LNCAP (cell line): Measurements from ENCODE around the gene COL13A1.

ENCODE experiments used
- CTCF ChIP-seq: fragments of 450-650 bp; IDR thresholded peaks from 2 replicates; pipeline ENCODE4 v1.5.1; 2017; ENCODE audit warnings: mild to moderate bottlenecking

COL13A1 gene

GRCh38 chr10:69953851-69954250 lies 152.1 kb downstream of the COL13A1 start:
- no peak for TF ChIP-seq CTCF

- no peak for TF ChIP-seq CTCF
Measured at GRCh38 chr10:69955211-69955805, 153.6 kb downstream of the COL13A1 start.

- TF ChIP-seq CTCF: no peak
Measured at GRCh38 chr10:69955897-69956740, 154.4 kb downstream of the COL13A1 start.

- no peak for TF ChIP-seq CTCF
Measured at GRCh38 chr10:69956741-69957230, 155.1 kb downstream of the COL13A1 start.

GRCh38 chr10:69957241-69957885 lies 155.7 kb downstream of the COL13A1 start:
- no peak for TF ChIP-seq CTCF

GRCh38 chr10:69957886-69958555 lies 156.3 kb downstream of the COL13A1 start:
- peak; percentile 89 for TF ChIP-seq CTCF

GRCh38 chr10:69958556-69958902 lies 156.8 kb downstream of the COL13A1 start:
- no peak; the same call in 1 of the 2 replicates for TF ChIP-seq CTCF
